Prostate gland (tissue), 2 donors: Measurements from ENCODE around the gene MYO7B. TPM values are rescaled to one million over a fixed set of nuclear protein-coding genes. Genes with fewer than 3 reads are reported as not detected.

Experiments used
- DNase-seq: peaks from one replicate; pipeline ENCODE4 v3.0.0-alpha.2; 2019; ENCODE audit warnings: low spot score
- H3K27ac ChIP-seq, 2 donors: fragments of 200-600 bp; sonication (generic); 2 replicates each; pipeline ENCODE4 v1.5.1; 2017 to 2019
- H3K27me3 ChIP-seq: fragments of 200-600 bp; sonication (generic); replicated peaks from 2 replicates; pipeline ENCODE4 v1.5.1; 2019; ENCODE audit not compliant: insufficient read depth
- H3K36me3 ChIP-seq, 2 donors: fragments of 200-600 bp; sonication (generic); 1 replicate in 1 of 2; 2 replicates in 1 of 2; pipeline versions ENCODE4 v1.5.1 to v1.8.1; 2017 to 2019
- H3K4me1 ChIP-seq: fragments of 200-600 bp; sonication (generic); replicated peaks from 2 replicates; pipeline ENCODE4 v1.5.1; 2019
- H3K4me3 ChIP-seq, 2 donors: fragments of 200-600 bp; sonication (generic); 2 replicates each; pipeline ENCODE4 v1.5.1; 2017 to 2019
- H3K9me3 ChIP-seq: fragments of 200-600 bp; sonication (generic); 2 replicates; pipeline ENCODE4 v1.5.1; 2017
- POLR2A ChIP-seq: fragments of 450-650 bp; IDR thresholded peaks from one replicate; pipeline ENCODE4 v1.6.1; 2016; ENCODE audit warnings: antibody characterized with exemption, mild to moderate bottlenecking
- POLR2AphosphoS5 ChIP-seq: sonication (generic); formaldehyde crosslinking; IDR thresholded peaks from one replicate; pipeline ENCODE4 v1.6.1; 2017; ENCODE audit warnings: antibody characterized with exemption
- WGBS: methylation state at CpG from one replicate; pipeline ENCODE4 v1.1.5; 2018; 5-methylcytosine and 5-hydroxymethylcytosine counted together
- intact Hi-C: fragments of 100-400 bp; cut with DNase I; formaldehyde crosslinking; loops from one replicate; pipeline ENCODE4 v1.14.2; 2022
- total RNA-seq, 2 donors: library from RNA; depleted of rRNA; stranded (reverse); fragments of >200 nt; gene quantifications; one replicate each; pipeline ENCODE4 v1.1.0, GENCODE V29; 2016
- TF ChIP-seq, protein P1 (sequence below), 4 experiments: fragments of 200-600 bp in 2 of 4; fragments of 450-650 bp in 2 of 4; sonication (generic) in 2 of 4; IDR thresholded peaks; 1 replicate in 3 of 4; 2 replicates in 1 of 4; pipeline ENCODE4 v1.5.1; 2016 to 2019; ENCODE audit warnings: antibody characterized with exemption in 4 of 4, mild to moderate bottlenecking in 2 of 4, moderate library complexity in 2 of 4

MYO7B gene
- total RNA-seq, 2 donors from 2014 or later, result 1.4 TPM; not detected in 1

GRCh38 chr2:127623388-127624319 lies 88.2 kb downstream of the MYO7B start:
- 88% methylated on average over 38 of the region's 38 CpGs for WGBS
- no peaks in the 10 kb centered on the region for H3K27me3 ChIP-seq

GRCh38 chr2:127624320-127624755 lies 88.9 kb downstream of the MYO7B start:
- Histone ChIP-seq H3K36me3 (no peaks in the 10 kb centered on the region), H3K4me3 (no peak overlapping the region), H3K4me1 (no peaks in the 10 kb centered on the region), H3K27ac (no peak overlapping the region), H3K9me3 (no peaks in the 10 kb centered on the region), H3K27me3 (no peaks in the 10 kb centered on the region)
- TF ChIP-seq, protein P1, sequence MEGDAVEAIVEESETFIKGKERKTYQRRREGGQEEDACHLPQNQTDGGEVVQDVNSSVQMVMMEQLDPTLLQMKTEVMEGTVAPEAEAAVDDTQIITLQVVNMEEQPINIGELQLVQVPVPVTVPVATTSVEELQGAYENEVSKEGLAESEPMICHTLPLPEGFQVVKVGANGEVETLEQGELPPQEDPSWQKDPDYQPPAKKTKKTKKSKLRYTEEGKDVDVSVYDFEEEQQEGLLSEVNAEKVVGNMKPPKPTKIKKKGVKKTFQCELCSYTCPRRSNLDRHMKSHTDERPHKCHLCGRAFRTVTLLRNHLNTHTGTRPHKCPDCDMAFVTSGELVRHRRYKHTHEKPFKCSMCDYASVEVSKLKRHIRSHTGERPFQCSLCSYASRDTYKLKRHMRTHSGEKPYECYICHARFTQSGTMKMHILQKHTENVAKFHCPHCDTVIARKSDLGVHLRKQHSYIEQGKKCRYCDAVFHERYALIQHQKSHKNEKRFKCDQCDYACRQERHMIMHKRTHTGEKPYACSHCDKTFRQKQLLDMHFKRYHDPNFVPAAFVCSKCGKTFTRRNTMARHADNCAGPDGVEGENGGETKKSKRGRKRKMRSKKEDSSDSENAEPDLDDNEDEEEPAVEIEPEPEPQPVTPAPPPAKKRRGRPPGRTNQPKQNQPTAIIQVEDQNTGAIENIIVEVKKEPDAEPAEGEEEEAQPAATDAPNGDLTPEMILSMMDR (IDR thresholded peaks at IDR 0.05), result no peak
- TF ChIP-seq POLR2AphosphoS5 (no peak), POLR2A (no peak)
- intact Hi-C loops, result no loop called here
- DNase-seq, result no peak
- 96% methylated on average over 5 of the region's 5 CpGs for WGBS

More at GRCh38 chr2:127623388-127624319, 88.2 kb downstream of the MYO7B start:
- intact Hi-C loops, result no loop called here
- no peak overlapping the region for H3K4me3 ChIP-seq
- H3K9me3 ChIP-seq, result no peaks in the 10 kb centered on the region
- no peak overlapping the region for H3K27ac ChIP-seq
- TF ChIP-seq, protein P1 (IDR thresholded peaks at IDR 0.05), result no peak
- TF ChIP-seq POLR2AphosphoS5, result no peak
- no peak for TF ChIP-seq POLR2A
- DNase-seq, result no peak
- no peaks in the 10 kb centered on the region for H3K36me3 ChIP-seq
- H3K4me1 ChIP-seq, result no peaks in the 10 kb centered on the region

DNA sequence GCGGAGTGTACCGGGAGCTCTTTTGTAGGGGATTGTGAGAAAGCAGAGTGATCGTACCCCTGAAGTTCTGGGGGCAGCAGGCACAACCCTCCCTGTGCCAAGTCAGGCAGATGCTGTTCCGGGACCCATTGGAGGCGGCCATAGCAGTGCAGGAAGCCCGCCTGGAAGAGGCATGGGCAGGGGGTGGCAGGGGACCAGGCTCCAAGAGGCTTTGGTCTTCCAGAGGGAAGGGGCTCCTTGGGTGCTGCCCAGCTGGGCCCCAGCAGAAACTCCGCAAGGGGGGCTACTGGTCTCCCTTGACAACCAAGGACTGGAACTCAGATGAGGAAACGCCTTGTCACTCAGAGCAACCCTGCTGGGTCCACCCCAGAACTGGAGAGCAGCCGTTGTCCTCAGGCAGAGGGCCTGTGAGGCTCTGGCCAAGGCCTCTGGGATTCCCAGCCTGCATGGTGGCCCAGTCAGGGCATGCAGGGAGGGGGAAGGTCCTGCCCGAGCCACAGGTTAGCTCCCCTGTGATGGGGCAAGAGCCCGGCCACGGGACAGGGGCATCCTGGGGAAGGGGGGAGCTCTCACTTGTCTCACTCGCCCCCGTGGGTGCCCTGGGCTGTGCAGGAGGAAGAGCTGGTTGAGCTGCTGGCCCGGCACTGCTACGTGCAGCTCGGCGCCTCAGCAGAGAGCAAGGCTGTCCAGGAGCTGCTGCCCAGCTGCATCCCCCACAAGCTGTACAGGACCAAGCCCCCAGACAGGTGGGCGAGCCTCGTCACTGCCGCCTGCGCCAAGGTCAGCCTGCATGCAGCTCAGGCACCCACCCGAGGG lies 89.5 kb downstream of the MYO7B start:
- no peak overlapping the region for H3K27ac ChIP-seq
- 82% methylated on average over 23 of the region's 23 CpGs for WGBS
- H3K4me1 ChIP-seq, result no peaks in the 10 kb centered on the region
- DNase-seq, result no peak
- no peaks in the 10 kb centered on the region for H3K9me3 ChIP-seq
- no peak overlapping the region for H3K4me3 ChIP-seq
- no peaks in the 10 kb centered on the region for H3K36me3 ChIP-seq
- no peaks in the 10 kb centered on the region for H3K27me3 ChIP-seq
- TF ChIP-seq, protein P1 (IDR thresholded peaks at IDR 0.05), result no peak
- no peak for TF ChIP-seq POLR2A
- intact Hi-C loops, result no loop called here

DNA sequence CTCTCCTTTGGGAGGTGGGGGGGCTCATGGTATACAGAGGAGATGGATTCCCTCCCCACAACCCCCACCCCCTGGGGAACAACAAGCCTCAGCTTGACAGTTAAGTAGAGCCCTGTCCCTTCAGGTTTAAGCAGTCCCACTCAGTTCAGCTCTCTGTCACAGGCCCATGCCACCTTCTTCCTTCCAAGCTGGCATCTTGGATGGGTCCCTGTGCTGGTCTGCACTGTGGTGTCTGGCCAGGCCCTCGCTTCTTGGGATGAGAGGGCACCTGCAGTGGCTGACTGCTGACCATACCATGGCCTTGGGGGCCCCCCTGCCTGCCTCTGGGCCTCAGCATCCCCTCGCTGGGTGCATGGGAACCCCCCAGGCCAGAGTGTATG lies 90.1 kb downstream of the MYO7B start:
- WGBS, result 82% methylated on average over 2 of the region's 2 CpGs
- Histone ChIP-seq H3K9me3 (no peaks in the 10 kb centered on the region), H3K4me1 (no peaks in the 10 kb centered on the region), H3K4me3 (no peak overlapping the region), H3K36me3 (no peaks in the 10 kb centered on the region), H3K27me3 (no peaks in the 10 kb centered on the region), H3K27ac (no peak overlapping the region)
- DNase-seq, result no peak
- TF ChIP-seq POLR2A (no peak), POLR2AphosphoS5 (no peak)
- TF ChIP-seq, protein P1 (IDR thresholded peaks at IDR 0.05), result no peak
- intact Hi-C loops, result no loop called here
